Psoas muscle (tissue), 8 donors: ENCODE data around the gene PSME3. TPM values are rescaled to one million over a fixed set of nuclear protein-coding genes. Genes with fewer than 3 reads are reported as not detected.
A peak's percentile ranks its signal among the peaks of the same experiment; 100 is the strongest.

Experiments
- ATAC-seq, 4 donors: fragments of 200-7000 bp; cut with Tn5 transposase; one replicate each; pipeline ENCODE4 v1.9.1; 2020; ENCODE audit warnings: moderate library complexity in 3 of 4, mild to moderate bottlenecking in 2 of 4
- DNase-seq, 2 donors: peaks; one replicate each; pipeline ENCODE4 v3.0.0-alpha.2; 2020
- H3K27ac ChIP-seq: fragments of 200-600 bp; one replicate; pipeline ENCODE4 v1.8.0; 2022
- H3K27me3 ChIP-seq, 3 donors: fragments of 200-600 bp in 1 of 3; one replicate each; pipeline versions ENCODE4 v1.6.1 to v1.8.0; 2013 to 2022; ENCODE audit warnings: low read length in 2 of 3, mild to moderate bottlenecking in 2 of 3, moderate library complexity in 1 of 3; ENCODE audit not compliant: insufficient read depth in 3 of 3
- H3K36me3 ChIP-seq, 2 donors: fragments of 200-600 bp in 1 of 2; one replicate each; pipeline versions ENCODE4 v1.6.1 to v1.8.0; 2013 to 2022; ENCODE audit warnings: low read depth in 1 of 2, mild to moderate bottlenecking in 1 of 2, moderate library complexity in 1 of 2; ENCODE audit not compliant: insufficient read depth in 1 of 2
- H3K4me1 ChIP-seq: fragments of 200-600 bp; one replicate; pipeline ENCODE4 v1.8.0; 2022
- H3K4me3 ChIP-seq: fragments of 200-600 bp; one replicate; pipeline ENCODE4 v1.8.0; 2022; ENCODE audit warnings: mild to moderate bottlenecking
- H3K9me3 ChIP-seq: fragments of 200-600 bp; one replicate; pipeline ENCODE4 v1.8.0; 2022
- WGBS, 3 donors: extraction: QIAGEN DNeasy Blood & Tissue Kit; methylation state at CpG; one replicate each; pipeline versions ENCODE4 v1.1.6 to v1.1.7; 2013; 5-methylcytosine and 5-hydroxymethylcytosine counted together
- intact Hi-C, 2 donors: fragments of 100-400 bp; cut with DNase I; formaldehyde crosslinking; loops; one replicate each; pipeline versions ENCODE4 v1.11.0 to v1.14.2; 2022
- polyA plus RNA-seq, 3 donors: library from polyadenylated mRNA; stranded (reverse); fragments of 200-250 nt; gene quantifications; one replicate each; pipeline ENCODE4 v1.2.3, GENCODE V29; 2013
- total RNA-seq, 4 donors: library from RNA; stranded (reverse); fragmentation: NEBNext Ultra II Directional in 2 of 4; extraction: Animal tissue kit (Norgen Biotek cat#: 25700) in 2 of 4; gene quantifications; one replicate each; pipeline versions ENCODE4 v1.2.1 to v1.2.4, GENCODE V29; 2021 to 2023
- TF ChIP-seq, protein P1 (sequence below): fragments of 200-600 bp; IDR thresholded peaks from one replicate; pipeline ENCODE4 v1.8.0; 2022; ENCODE audit warnings: antibody characterized with exemption
- donor health status: healthy with polysubstance abuse.
- donor health status: DM: no; HTN: no; CAD: no; lungs with moderate emphysema.
- donor health status: Bipolar disorder and iron deficiency.
- donor health status: healthy.
- donor health status: DM: yes; HTN: yes; CAD: no.
- donor health status: DM: no; HTN: no; CAD: no.
- donor health status: DM: no; HTN: no; CAD: no.
- donor health status: DM: yes; HTN: yes; CAD: no.

The PSME3 gene
- total and polyA plus RNA-seq, 7 donors: 61.7 to 239 (median 104) TPM

- 60 to 78% (median 64%) methylated on average over 9 of the region's 9 CpGs for WGBS, 3 donors
- intact Hi-C loops: no loop called here
- DNase-seq (peak in 1 of 2 donors; percentile 30), ATAC-seq (peak in 3 of 4 donors; percentile 52 to 62 (median 60))
- Histone ChIP-seq H3K4me3 (no peak overlapping the region), H3K27me3 (no peaks in the 10 kb centered on the region), H3K36me3 (peaks cover 11 to 42% of the 10 kb centered on the region in 2 donors), H3K27ac (no peak overlapping the region), H3K4me1 (no peaks in the 10 kb centered on the region), H3K9me3 (no peaks in the 10 kb centered on the region)
- TF ChIP-seq, protein P1, sequence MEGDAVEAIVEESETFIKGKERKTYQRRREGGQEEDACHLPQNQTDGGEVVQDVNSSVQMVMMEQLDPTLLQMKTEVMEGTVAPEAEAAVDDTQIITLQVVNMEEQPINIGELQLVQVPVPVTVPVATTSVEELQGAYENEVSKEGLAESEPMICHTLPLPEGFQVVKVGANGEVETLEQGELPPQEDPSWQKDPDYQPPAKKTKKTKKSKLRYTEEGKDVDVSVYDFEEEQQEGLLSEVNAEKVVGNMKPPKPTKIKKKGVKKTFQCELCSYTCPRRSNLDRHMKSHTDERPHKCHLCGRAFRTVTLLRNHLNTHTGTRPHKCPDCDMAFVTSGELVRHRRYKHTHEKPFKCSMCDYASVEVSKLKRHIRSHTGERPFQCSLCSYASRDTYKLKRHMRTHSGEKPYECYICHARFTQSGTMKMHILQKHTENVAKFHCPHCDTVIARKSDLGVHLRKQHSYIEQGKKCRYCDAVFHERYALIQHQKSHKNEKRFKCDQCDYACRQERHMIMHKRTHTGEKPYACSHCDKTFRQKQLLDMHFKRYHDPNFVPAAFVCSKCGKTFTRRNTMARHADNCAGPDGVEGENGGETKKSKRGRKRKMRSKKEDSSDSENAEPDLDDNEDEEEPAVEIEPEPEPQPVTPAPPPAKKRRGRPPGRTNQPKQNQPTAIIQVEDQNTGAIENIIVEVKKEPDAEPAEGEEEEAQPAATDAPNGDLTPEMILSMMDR: no peak
These were observed 13.5 kb downstream of the PSME3 start for GRCh38 chr17:42846594-42847280.

GRCh38 chr17:42848093-42848492 is 14.9 kb downstream of the PSME3 start:
- Histone ChIP-seq H3K4me1 (no peaks in the 10 kb centered on the region), H3K9me3 (no peaks in the 10 kb centered on the region), H3K27ac (no peak overlapping the region), H3K27me3 (peaks cover 0 to 1% (median 0%) of the 10 kb centered on the region in 3 donors), H3K36me3 (peaks cover 9 to 28% of the 10 kb centered on the region in 2 donors), H3K4me3 (no peak overlapping the region)
- DNase-seq (no peak), ATAC-seq (no peak)
- intact Hi-C loops: no loop called here
- TF ChIP-seq, protein P1: no peak
- WGBS, 3 donors: 76 to 84% (median 81%) methylated on average over 3 of the region's 3 CpGs

- Histone ChIP-seq H3K36me3 (peaks cover 7 to 19% of the 10 kb centered on the region in 2 donors), H3K4me1 (no peaks in the 10 kb centered on the region), H3K27ac (no peak overlapping the region), H3K9me3 (no peaks in the 10 kb centered on the region), H3K27me3 (peaks cover 0 to 11% (median 0%) of the 10 kb centered on the region in 3 donors), H3K4me3 (no peak overlapping the region)
- no peak for ATAC-seq
- DNase-seq: no peak
- intact Hi-C loops: no loop called here
- WGBS, 3 donors: 82 to 87% (median 87%) methylated on average over 9 of the region's 9 CpGs
- TF ChIP-seq, protein P1: no peak
These were observed 15.8 kb downstream of the PSME3 start for GRCh38 chr17:42849031-42849430.

- TF ChIP-seq, protein P1: no peak
- no peaks in the 10 kb centered on the region for H3K4me1 ChIP-seq
- 36 to 53% (median 49%) methylated on average over 7 to 8 of the region's 8 CpGs for WGBS, 3 donors
- peaks cover 0 to 16% (median 0%) of the 10 kb centered on the region in 3 donors for H3K27me3 ChIP-seq
- ATAC-seq (peak in 1 of 4 donors; percentile 18), DNase-seq (no peak)
- peak overlapping the region; percentile 30 for H3K27ac ChIP-seq
- H3K9me3 ChIP-seq: no peaks in the 10 kb centered on the region
- peaks cover 5 to 13% of the 10 kb centered on the region in 2 donors for H3K36me3 ChIP-seq
- no peak overlapping the region for H3K4me3 ChIP-seq
- intact Hi-C loops: no loop called here
These were observed 16.4 kb downstream of the PSME3 start for GRCh38 chr17:42849451-42850181.
